ENCODE measurements around the gene ZNF579.

The ZNF579 gene

GRCh38 chr19:55611300-55611982 lies 30.8 kb upstream of the ZNF579 start:
- DNase-seq, result no peak

GRCh38 chr19:55609326-55609725 lies 28.7 kb upstream of the ZNF579 start:
- no peak for DNase-seq

GRCh38 chr19:55606817-55607216 lies 26.2 kb upstream of the ZNF579 start:
- DNase-seq, result no peak

DNA sequence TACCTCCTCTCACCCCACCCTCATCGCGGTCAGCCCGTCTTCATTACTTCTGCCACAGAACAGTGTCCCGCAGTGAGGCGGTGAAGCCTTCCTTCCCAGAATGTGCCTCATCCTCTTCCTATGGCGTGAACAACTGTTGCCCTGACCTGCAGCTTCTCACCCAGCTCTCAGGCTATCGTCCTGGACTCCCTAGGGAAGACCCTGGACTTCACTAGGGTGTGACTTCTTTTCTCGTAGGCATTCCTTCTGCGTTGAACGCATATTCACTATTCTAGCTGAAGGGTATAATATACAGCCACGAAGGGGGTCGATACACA lies 25.8 kb upstream of the ZNF579 start:
- no peak for DNase-seq

GRCh38 chr19:55605637-55606470 lies 25.2 kb upstream of the ZNF579 start, which contains the start of gene ZNF865:
Gene ZNF865, plus strand, starts transcription at chr19:55605647. Its CDS starts 7,972 bp downstream, at chr19:55613619.
- DNase-seq, result no peak

GRCh38 chr19:55605207-55605636 lies 24.6 kb upstream of the ZNF579 start:
- peak; percentile 90 for DNase-seq

DNA sequence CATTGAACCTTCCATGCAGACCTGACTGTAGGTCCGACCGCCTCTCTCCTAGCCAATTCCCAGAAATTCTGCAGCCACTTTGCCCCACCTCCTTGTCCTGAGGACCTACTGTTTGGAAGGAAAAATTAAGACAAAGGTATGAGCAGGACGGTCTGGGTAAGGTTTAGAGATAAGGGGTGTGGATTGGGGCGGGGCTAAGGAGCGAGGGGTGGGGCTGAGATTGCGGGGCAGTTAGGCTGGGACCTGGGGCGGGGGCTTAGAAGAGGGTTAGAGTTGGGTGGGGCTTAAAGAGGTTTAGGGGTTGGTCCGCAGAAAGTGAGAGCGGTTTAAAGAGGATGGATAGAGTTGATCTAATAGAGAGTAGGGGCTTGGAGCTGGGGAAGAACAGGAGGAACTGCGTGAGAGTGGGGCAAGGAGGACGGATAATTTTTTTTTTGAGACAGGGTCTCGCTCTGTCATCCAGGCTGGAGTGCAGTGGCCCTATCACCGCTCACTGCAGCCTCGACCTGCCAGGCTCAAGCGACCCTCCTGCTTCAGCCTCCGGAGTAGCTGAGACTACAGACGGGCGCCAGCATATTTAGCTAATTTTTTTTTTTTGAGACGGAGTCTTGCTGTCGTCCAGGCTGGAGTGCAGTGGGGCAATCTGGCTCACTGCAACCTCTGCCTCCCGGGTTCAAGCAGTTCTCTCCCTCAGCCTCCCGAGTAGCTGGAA lies 23.1 kb upstream of the ZNF579 start:
- DNase-seq, result no peak

DNA sequence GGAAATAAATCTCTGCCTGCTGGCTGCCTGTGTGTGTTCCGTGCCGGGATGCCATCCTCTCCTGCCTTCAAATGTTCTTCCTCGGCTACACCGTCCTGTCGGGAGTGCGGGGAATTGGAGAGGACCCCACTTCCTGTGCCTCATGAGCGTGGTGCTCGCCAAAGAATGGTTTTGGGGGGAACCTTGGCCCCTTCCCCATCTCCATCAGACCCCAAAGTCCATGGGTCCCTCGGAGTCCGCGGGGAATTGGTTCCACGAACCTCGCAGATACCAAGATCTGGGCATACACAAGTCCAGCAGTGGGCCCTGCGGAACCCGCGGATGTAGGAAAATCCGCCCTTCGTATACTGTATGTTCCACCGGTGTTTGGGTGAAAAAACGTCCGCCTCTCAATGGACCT lies 22.5 kb upstream of the ZNF579 start:
- DNase-seq, result no peak

DNA sequence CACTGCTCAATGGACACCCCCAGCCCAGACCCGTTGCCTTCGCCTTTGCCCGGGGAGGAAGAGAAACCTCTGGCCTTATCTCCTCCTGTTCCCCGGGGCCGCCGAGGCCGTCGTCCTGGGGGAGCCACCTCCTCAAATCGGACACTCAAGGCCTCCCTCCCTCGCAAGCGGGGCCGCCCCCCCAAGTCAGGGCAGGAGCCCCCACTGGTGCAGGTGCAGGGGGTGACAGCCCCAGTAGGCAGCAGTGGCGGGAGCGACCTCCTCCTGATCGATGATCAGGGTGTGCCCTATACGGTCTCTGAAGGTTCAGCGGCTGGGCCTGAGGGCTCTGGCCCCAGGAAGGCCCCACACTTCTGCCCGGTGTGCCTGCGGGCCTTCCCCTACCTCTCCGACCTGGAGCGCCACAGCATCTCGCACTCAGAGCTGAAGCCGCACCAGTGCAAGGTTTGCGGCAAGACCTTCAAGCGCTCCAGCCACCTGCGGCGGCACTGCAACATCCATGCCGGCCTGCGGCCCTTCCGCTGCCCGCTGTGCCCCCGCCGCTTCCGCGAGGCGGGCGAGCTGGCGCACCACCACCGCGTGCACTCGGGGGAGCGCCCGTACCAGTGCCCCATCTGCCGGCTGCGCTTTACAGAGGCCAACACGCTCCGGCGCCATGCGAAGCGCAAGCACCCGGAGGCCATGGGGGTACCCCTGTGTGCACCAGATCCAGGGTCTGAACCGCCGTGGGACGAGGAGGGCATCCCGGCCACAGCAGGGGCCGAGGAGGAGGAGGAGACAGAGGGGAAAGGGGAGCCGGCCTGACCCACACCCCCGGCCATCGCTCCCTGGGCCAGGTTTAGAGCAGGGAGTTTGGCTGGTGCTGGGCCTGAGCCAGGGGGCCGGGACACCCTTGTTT lies 21.7 kb upstream of the ZNF579 start:
- DNase-seq, result no peak

GRCh38 chr19:55601084-55601483 lies 20.4 kb upstream of the ZNF579 start:
- DNase-seq, result no peak

- DNase-seq, result no peak
These were observed 20.0 kb upstream of the ZNF579 start for GRCh38 chr19:55600662-55601028.

DNA sequence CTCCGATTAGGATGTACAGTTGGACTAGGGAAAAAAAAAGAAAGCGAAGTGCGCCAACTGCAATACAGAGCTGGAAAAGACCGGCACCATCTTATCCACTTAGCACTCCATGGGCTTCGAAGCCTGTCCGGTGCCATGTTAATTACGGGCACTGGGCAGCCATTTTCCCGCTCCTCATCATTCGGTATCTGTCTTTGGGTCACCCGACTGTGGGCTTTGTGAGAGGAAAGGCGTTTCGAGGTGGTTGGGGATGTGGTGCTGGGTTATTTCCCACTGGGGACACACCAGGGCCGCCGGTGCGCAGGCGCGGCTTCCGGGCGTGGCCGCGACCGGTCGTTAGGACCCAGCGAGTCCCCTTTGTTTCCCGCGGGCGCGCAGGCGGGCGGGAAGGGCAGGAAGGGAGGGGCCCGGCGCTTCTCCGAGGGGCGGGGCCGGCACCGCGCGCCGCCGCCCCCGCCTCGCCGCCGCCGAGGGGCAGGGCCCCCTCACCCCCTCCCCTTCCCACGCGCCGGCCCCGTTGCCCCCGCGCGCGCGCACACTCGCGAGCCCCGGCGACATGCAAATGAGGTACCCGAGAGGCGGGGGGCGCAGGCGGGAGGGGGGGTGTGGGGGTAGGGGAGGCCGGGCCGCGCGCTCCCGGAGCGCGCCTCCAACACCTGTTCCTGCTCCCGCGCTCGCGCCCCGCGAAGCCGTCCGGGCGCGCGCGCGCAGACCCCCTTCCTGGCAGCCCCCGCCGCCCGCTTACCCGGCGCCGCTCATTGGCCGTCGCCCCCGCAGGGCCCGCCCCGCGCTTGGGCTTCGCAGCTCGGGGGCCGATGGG lies 19.4 kb upstream of the ZNF579 start, which contains the start of gene ZNF524:
Gene ZNF524 (plus strand): TSS at position 447 of the 820 bp plus-strand sequence. CDS start 1,825 bp downstream, outside the sequence.
- peak; percentile 95 for DNase-seq

GRCh38 chr19:55599468-55599841 lies 18.8 kb upstream of the ZNF579 start, which contains the start of gene FIZ1:
Gene FIZ1, minus strand, starts transcription at chr19:55599517. Its CDS starts 1,652 bp downstream, at chr19:55597865.
- peak; percentile 95 for DNase-seq

GRCh38 chr19:55598719-55599467 lies 18.2 kb upstream of the ZNF579 start:
- peak; percentile 62 for DNase-seq

- DNase-seq, result no peak
These were observed 17.4 kb upstream of the ZNF579 start for GRCh38 chr19:55598034-55598433.

GRCh38 chr19:55597501-55597921 lies 16.9 kb upstream of the ZNF579 start:
- no peak for DNase-seq

- no peak for DNase-seq
These were observed 15.7 kb upstream of the ZNF579 start for GRCh38 chr19:55596304-55596703.

GRCh38 chr19:55594996-55595545 lies 14.4 kb upstream of the ZNF579 start:
- DNase-seq, result no peak

DNA sequence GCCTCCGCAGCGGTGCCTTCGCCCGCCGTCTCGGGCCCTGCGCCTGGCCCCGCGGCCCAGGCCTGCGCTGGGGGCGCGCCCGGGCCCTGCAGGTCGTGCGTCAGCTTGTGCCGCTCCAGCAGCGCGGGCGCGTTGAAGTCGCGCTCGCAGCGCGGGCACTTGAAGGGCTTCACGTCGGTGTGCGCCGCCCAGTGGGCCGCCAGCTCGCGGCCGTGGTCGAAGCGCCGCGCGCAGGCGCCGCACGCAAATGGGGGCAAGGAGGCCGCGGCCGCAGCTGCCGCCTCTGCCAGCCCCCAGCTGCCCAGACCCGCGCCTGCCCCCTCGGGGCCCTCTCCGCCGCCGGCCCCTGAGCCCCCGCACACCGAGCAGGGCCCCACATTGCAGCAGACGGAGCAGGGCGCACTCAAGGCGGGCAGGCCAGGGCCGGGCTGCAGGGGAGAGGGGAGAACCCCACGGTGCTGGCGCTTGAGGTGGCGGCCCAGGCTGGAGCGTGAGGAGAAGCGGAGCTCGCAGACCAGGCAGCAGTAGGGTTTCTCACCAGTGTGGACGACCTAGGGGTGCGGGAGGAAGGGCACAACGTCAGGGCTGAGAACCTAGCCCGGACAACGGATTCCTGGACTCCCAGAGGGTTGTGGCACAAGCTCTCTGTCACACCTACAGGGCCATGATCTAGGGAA lies 12.6 kb upstream of the ZNF579 start:
- DNase-seq, result no peak
